ENCODE results near the gene ABCD2.

- no peak for TF ChIP-seq CTCF (conservative IDR thresholded peaks at IDR 0.05 in 1 of 2, IDR thresholded peaks at IDR 0.05 in 1 of 2; ENCODE audit: low read depth in 1 of 2, low read length in 2 of 2)
- TF ChIP-seq EZH2 (IDR thresholded peaks at IDR 0.05; ENCODE audit: low read length, missing control alignments) = no peak
These were observed 8.3 kb upstream of the ABCD2 start for GRCh38 chr12:39627914-39628313.

Data from fibroblast of lung (primary cell).